SU-DHL-6 (cell line): Measurements from ENCODE around the gene SLX4IP.
"Not testable (repeated sequence)": the region's sequence is repeated elsewhere in the genome, so short reads cannot be mapped to it uniquely, and the experiment has no call there.

Experiments used
- H2AFZ ChIP-seq: fragments of 200-600 bp; sonication (generic); 2 replicates; pipeline ENCODE4 v1.6.1; 2014; ENCODE audit warnings: low read depth, mild to moderate bottlenecking, moderate library complexity, mixed read lengths, antibody characterized with exemption, low read length; ENCODE audit not compliant: severe bottlenecking
- H3F3A ChIP-seq: fragments of 200-600 bp; shearing (Covaris generic); 2 replicates; pipeline ENCODE4 v1.6.0; 2016; ENCODE audit warnings: antibody characterized with exemption, mild to moderate bottlenecking; ENCODE audit not compliant: insufficient read depth
- H3K27ac ChIP-seq: fragments of 200-600 bp; sonication (generic); 2 replicates; pipeline ENCODE4 v1.5.1; 2016; ENCODE audit warnings: low read depth, mild to moderate bottlenecking, low read length, moderate library complexity, mixed read lengths
- H3K27me3 ChIP-seq: fragments of 200-600 bp; sonication (generic), shearing (Covaris generic); 2 replicates; pipeline ENCODE4 v1.6.0; 2014; ENCODE audit warnings: mild to moderate bottlenecking, low read length
- H3K36me3 ChIP-seq: fragments of 200-600 bp; sonication (generic); 2 replicates; pipeline ENCODE4 v1.6.1; 2014; ENCODE audit warnings: mild to moderate bottlenecking, low read length, mixed read lengths
- H3K4me2 ChIP-seq: fragments of 300-600, 200-600 bp; shearing (Covaris generic), sonication (generic); 2 replicates; pipeline ENCODE4 v1.6.0; 2014; ENCODE audit warnings: low read length, low read depth, mild to moderate bottlenecking; ENCODE audit not compliant: poor library complexity, severe bottlenecking
- H3K4me3 ChIP-seq: fragments of 200-600 bp; sonication (generic); 2 replicates; pipeline ENCODE4 v1.5.1; 2014; ENCODE audit warnings: antibody characterized with exemption, low read length, mild to moderate bottlenecking, mixed read lengths; ENCODE audit not compliant: insufficient read depth, poor library complexity, severe bottlenecking
- H3K79me2 ChIP-seq: fragments of 200-600 bp; sonication (generic); 2 replicates; pipeline ENCODE4 v1.6.1; 2014; ENCODE audit warnings: mild to moderate bottlenecking, low read length, moderate library complexity; ENCODE audit not compliant: insufficient read depth
- H3K9ac ChIP-seq: fragments of 200-600 bp; sonication (generic); 2 replicates; pipeline ENCODE4 v1.7.0; 2014; ENCODE audit warnings: mild to moderate bottlenecking, low read length
- H3K9me2 ChIP-seq: fragments of 200-600 bp; sonication (generic); replicated peaks from 2 replicates; pipeline ENCODE4 v1.6.1; 2014; ENCODE audit warnings: low read length; ENCODE audit not compliant: insufficient read depth
- H3K9me3 ChIP-seq: fragments of 200-600 bp; sonication (generic); 2 replicates; pipeline ENCODE4 v1.6.1; 2014; ENCODE audit warnings: low read length, mixed read lengths; ENCODE audit not compliant: insufficient read depth
- H4K20me1 ChIP-seq: fragments of 200-600 bp; sonication (generic); 2 replicates; pipeline ENCODE4 v1.6.1; 2014; ENCODE audit warnings: low read depth, mild to moderate bottlenecking, antibody characterized with exemption, low read length, moderate library complexity, mixed read lengths
- CTCF ChIP-seq: fragments of 200-600 bp; sonication (generic); IDR thresholded peaks from one replicate; pipeline ENCODE4 v1.5.1; 2017; ENCODE audit warnings: antibody characterized with exemption, mild to moderate bottlenecking, low read length, moderate library complexity; ENCODE audit not compliant: insufficient read depth, poor library complexity, severe bottlenecking
- EZH2phosphoT487 ChIP-seq: fragments of 200-600 bp; sonication (generic), shearing (Covaris generic); conservative IDR thresholded peaks from 2 replicates; pipeline ENCODE4 v1.6.1; 2018; ENCODE audit warnings: mild to moderate bottlenecking, antibody characterized with exemption, low read length, moderate library complexity, mixed read lengths

The SLX4IP gene

GRCh38 chr20:10613911-10614310, 178.8 kb downstream of the SLX4IP start:
- no peaks in the 10 kb centered on the region for H4K20me1 ChIP-seq
- H3K36me3 ChIP-seq = no peaks in the 10 kb centered on the region
- H2AFZ ChIP-seq = no peak overlapping the region
- no peaks in the 10 kb centered on the region for H3F3A ChIP-seq
- H3K4me2 ChIP-seq = no peak overlapping the region
- H3K27ac ChIP-seq = no peak overlapping the region
- no peak overlapping the region for H3K9ac ChIP-seq
- H3K9me3 ChIP-seq = no peaks in the 10 kb centered on the region
- no peak overlapping the region for H3K4me3 ChIP-seq
- no peaks in the 10 kb centered on the region for H3K79me2 ChIP-seq
- TF ChIP-seq CTCF (no peak), EZH2phosphoT487 (no peak)
- H3K9me2 ChIP-seq = no peaks in the 10 kb centered on the region
- no peaks in the 10 kb centered on the region for H3K27me3 ChIP-seq

- Histone ChIP-seq H3K9ac (no peak overlapping the region), H4K20me1 (no peaks in the 10 kb centered on the region), H3K27ac (no peak overlapping the region), H3K9me3 (no peaks in the 10 kb centered on the region), H3K4me3 (no peak overlapping the region), H3K4me2 (no peak overlapping the region), H3F3A (no peaks in the 10 kb centered on the region), H3K27me3 (no peaks in the 10 kb centered on the region), H3K36me3 (no peaks in the 10 kb centered on the region), H3K9me2 (no peaks in the 10 kb centered on the region), H2AFZ (no peak overlapping the region), H3K79me2 (no peaks in the 10 kb centered on the region)
- TF ChIP-seq EZH2phosphoT487 = no peak
- TF ChIP-seq CTCF = no peak
Measured at GRCh38 chr20:10616212-10616611, 181.1 kb downstream of the SLX4IP start.

- H3K36me3 ChIP-seq, H3K27ac ChIP-seq, H3K4me2 ChIP-seq, H2AFZ ChIP-seq, H3F3A ChIP-seq, H3K4me3 ChIP-seq, H3K27me3 ChIP-seq, H4K20me1 ChIP-seq, H3K9ac ChIP-seq, H3K79me2 ChIP-seq, H3K9me2 ChIP-seq, H3K9me3 ChIP-seq: not testable (repeated sequence)
Measured at GRCh38 chr20:10617549-10618133, 182.5 kb downstream of the SLX4IP start.

GRCh38 chr20:10618611-10619245, 183.6 kb downstream of the SLX4IP start:
- no peaks in the 10 kb centered on the region for H3K27me3 ChIP-seq
- no peak overlapping the region for H3K4me3 ChIP-seq
- H3K9me3 ChIP-seq = no peaks in the 10 kb centered on the region

More at GRCh38 chr20:10618611-10619245, 183.6 kb downstream of the SLX4IP start:
- TF ChIP-seq EZH2phosphoT487 (no peak), CTCF (no peak)
- Histone ChIP-seq H3K79me2 (no peaks in the 10 kb centered on the region), H3K4me2 (no peak overlapping the region), H3K27ac (no peak overlapping the region), H3F3A (no peaks in the 10 kb centered on the region), H3K36me3 (no peaks in the 10 kb centered on the region), H2AFZ (no peak overlapping the region), H4K20me1 (no peaks in the 10 kb centered on the region), H3K9me2 (no peaks in the 10 kb centered on the region), H3K9ac (no peak overlapping the region)
